CD14-positive monocyte (primary cell): ENCODE measurements around the gene TMEM120B. TPM values are rescaled to one million over a fixed set of nuclear protein-coding genes. Genes with fewer than 3 reads are reported as not detected.

Experiments used
- DNase-seq, 3 donors: peaks; one replicate each; pipeline ENCODE4 v3.0.0-alpha.2; 2011 to 2022
- H2AFZ ChIP-seq: 2 replicates; pipeline ENCODE4 v1.6.0; 2012; ENCODE audit warnings: mild to moderate bottlenecking, low read depth, low read length, inconsistent platforms; ENCODE audit not compliant: insufficient read depth, poor library complexity, severe bottlenecking
- H3K27ac ChIP-seq, 2 donors: 1 replicate in 1 of 2; 2 replicates in 1 of 2; pipeline ENCODE4 v1.5.1; 2012 to 2013; ENCODE audit warnings: low read length in 2 of 2, control low read depth in 1 of 2, inconsistent platforms in 1 of 2, low read depth in 1 of 2, mild to moderate bottlenecking in 1 of 2
- H3K27me3 ChIP-seq, 2 donors: one replicate each; pipeline versions ENCODE4 v1.6.0 to v1.6.1; 2011 to 2013; ENCODE audit warnings: low read length in 2 of 2; ENCODE audit not compliant: control insufficient read depth in 2 of 2, insufficient read depth in 2 of 2
- H3K36me3 ChIP-seq, 2 donors: replicated peaks in 1 of 2; 1 replicate in 1 of 2; 2 replicates in 1 of 2; pipeline versions ENCODE4 v1.5.1 to v1.6.1; 2012 to 2013; ENCODE audit warnings: low read length in 2 of 2, control low read depth in 1 of 2, inconsistent platforms in 1 of 2, mild to moderate bottlenecking in 1 of 2; ENCODE audit not compliant: insufficient read depth in 2 of 2, control insufficient read depth in 1 of 2
- H3K4me1 ChIP-seq, 2 donors: 1 replicate in 1 of 2; 2 replicates in 1 of 2; pipeline versions ENCODE4 v1.5.1 to v1.6.1; 2012 to 2013; ENCODE audit warnings: low read length in 2 of 2, control low read depth in 1 of 2, inconsistent platforms in 1 of 2, mild to moderate bottlenecking in 1 of 2, moderate library complexity in 1 of 2; ENCODE audit not compliant: insufficient read depth in 2 of 2, control insufficient read depth in 1 of 2
- H3K4me2 ChIP-seq: replicated peaks from 2 replicates; pipeline ENCODE3; 2012; ENCODE audit warnings: low read length, moderate library complexity, mild to moderate bottlenecking; ENCODE audit not compliant: poor library complexity, severe bottlenecking; ENCODE audit errors: extremely low read depth
- H3K4me3 ChIP-seq, 3 experiments: fragments of 200-600 bp in 1 of 3; sonication (generic) in 1 of 3; replicated peaks in 1 of 3; 1 replicate in 2 of 3; 2 replicates in 1 of 3; pipeline ENCODE4 v1.5.1; 2011 to 2013; ENCODE audit warnings: low read length in 3 of 3, mild to moderate bottlenecking in 3 of 3, control low read depth in 2 of 3, low read depth in 2 of 3, inconsistent platforms in 1 of 3, moderate library complexity in 1 of 3
- H3K79me2 ChIP-seq: 2 replicates; pipeline ENCODE4 v1.6.0; 2012; ENCODE audit warnings: mild to moderate bottlenecking, control low read depth, inconsistent platforms, low read length, moderate library complexity; ENCODE audit not compliant: insufficient read depth
- H3K9ac ChIP-seq: 2 replicates; pipeline ENCODE4 v1.6.0; 2017; ENCODE audit warnings: low read length, mild to moderate bottlenecking; ENCODE audit not compliant: insufficient read depth, poor library complexity, severe bottlenecking
- H3K9me3 ChIP-seq, 2 donors: replicated peaks in 1 of 2; 1 replicate in 1 of 2; 2 replicates in 1 of 2; pipeline versions ENCODE4 v1.5.1 to v1.6.1; 2012 to 2013; ENCODE audit warnings: low read length in 2 of 2, control low read depth in 1 of 2; ENCODE audit not compliant: control insufficient read depth in 1 of 2, insufficient read depth in 1 of 2
- H4K20me1 ChIP-seq: 2 replicates; pipeline ENCODE4 v1.6.0; 2012; ENCODE audit warnings: mild to moderate bottlenecking, low read length, control low read depth, moderate library complexity; ENCODE audit not compliant: insufficient read depth
- H3K27ac Mint-ChIP-seq, 7 donors: one replicate each; pipeline ENCODE4 v1.8.0; 2020; ENCODE audit warnings: mild to moderate bottlenecking in 7 of 7, mixed read lengths in 7 of 7, moderate library complexity in 6 of 7, inconsistent platforms in 2 of 7
- H3K27me3 Mint-ChIP-seq, 3 donors: one replicate each; pipeline ENCODE4 v1.8.0; 2021 to 2022; ENCODE audit warnings: low read depth in 3 of 3, mild to moderate bottlenecking in 3 of 3, mixed read lengths in 3 of 3, moderate library complexity in 3 of 3, inconsistent platforms in 1 of 3
- H3K36me3 Mint-ChIP-seq, 2 donors: one replicate each; pipeline ENCODE4 v1.8.0; 2020; ENCODE audit warnings: mixed read lengths in 2 of 2, inconsistent platforms in 1 of 2, mild to moderate bottlenecking in 1 of 2
- H3K4me1 Mint-ChIP-seq: one replicate; pipeline ENCODE4 v1.8.0; 2020; ENCODE audit warnings: mild to moderate bottlenecking, mixed read lengths
- H3K4me3 Mint-ChIP-seq, 2 donors: one replicate each; pipeline ENCODE4 v1.8.0; 2020; ENCODE audit warnings: mild to moderate bottlenecking in 2 of 2, mixed read lengths in 2 of 2, moderate library complexity in 1 of 2
- H3K9me3 Mint-ChIP-seq, 7 donors: one replicate each; pipeline ENCODE4 v1.8.0; 2020 to 2022; ENCODE audit warnings: mixed read lengths in 7 of 7, mild to moderate bottlenecking in 6 of 7, moderate library complexity in 6 of 7, inconsistent platforms in 2 of 7
- CTCF ChIP-seq: fragments of 200-600 bp; IDR thresholded peaks from one replicate; pipeline ENCODE4 v1.8.0; 2022; ENCODE audit warnings: antibody characterized with exemption, mild to moderate bottlenecking
- WGBS: methylation state at CpG from one replicate; pipeline ENCODE4 v1.1.5; 2013; ENCODE audit warnings: missing lambda C conversion rate; ENCODE audit not compliant: insufficient coverage; 5-methylcytosine and 5-hydroxymethylcytosine counted together
- intact Hi-C, 2 donors: fragments of 100-400 bp; cut with micrococcal nuclease; formaldehyde crosslinking; loops; one replicate each; pipeline versions ENCODE4 v1.15.0 to v1.15.1; 2023
- polyA plus RNA-seq, 3 donors: library from polyadenylated mRNA; depleted of rRNA in 1 of 3; unstranded in 2 of 3; stranded (reverse) in 1 of 3; fragments of 300-500 nt in 2 of 3; fragments of >200 nt in 1 of 3; fragmentation: Illumina TruSeq in 2 of 3; gene quantifications; 1 replicate in 2 of 3; 2 replicates in 1 of 3; pipeline ENCODE4 v1.2.3, GENCODE V29; 2012 to 2021

Gene TMEM120B
- polyA plus RNA-seq, 3 donors: 0.65 to 2.4 (median 1.1) TPM

GRCh38 chr12:121776190-121777098 is 63.9 kb downstream of the TMEM120B start:
- H3K4me3 Mint-ChIP-seq: no peak overlapping the region
- peaks cover 0 to 1% (median 0%) of the 10 kb centered on the region in 3 donors for H3K27me3 Mint-ChIP-seq
- H3K4me3 ChIP-seq: no peak overlapping the region
- no peaks in the 10 kb centered on the region for H3K79me2 ChIP-seq
- H4K20me1 ChIP-seq: peaks cover 10% of the 10 kb centered on the region
- H3K9ac ChIP-seq: no peak overlapping the region
- H3K27ac Mint-ChIP-seq: no peak overlapping the region
- 4% methylated on average over 4 of the region's 24 CpGs for WGBS
- no peak overlapping the region for H2AFZ ChIP-seq
- H3K36me3 ChIP-seq: peaks cover 24 to 31% of the 10 kb centered on the region in 2 donors
- peak; percentile 74 to 83 (median 80) for DNase-seq
- peaks cover 25 to 33% of the 10 kb centered on the region in 2 donors for H3K36me3 Mint-ChIP-seq
- no peaks in the 10 kb centered on the region for H3K9me3 ChIP-seq
- H3K27ac ChIP-seq: no peak overlapping the region
- intact Hi-C loops: loop anchor here (1.0 to 10.0 kb wide), 4 partner anchors 18 to 282 kb away; no protein-coding TSS in a partner anchor
- H3K4me1 Mint-ChIP-seq: peaks cover 8% of the 10 kb centered on the region
- H3K27me3 ChIP-seq: no peaks in the 10 kb centered on the region
- peaks cover 7 to 20% of the 10 kb centered on the region in 2 donors for H3K4me1 ChIP-seq
- no peaks in the 10 kb centered on the region for H3K9me3 Mint-ChIP-seq
- H3K4me2 ChIP-seq: no peak overlapping the region
- TF ChIP-seq CTCF: peak; percentile 92

- Histone ChIP-seq H3K79me2 (no peaks in the 10 kb centered on the region), H3K4me1 (peaks cover 18 to 26% of the 10 kb centered on the region in 2 donors), H3K9me3 (no peaks in the 10 kb centered on the region), H3K36me3 (peaks cover 24 to 31% of the 10 kb centered on the region in 2 donors), H3K9ac (no peak overlapping the region), H3K4me2 (no peak overlapping the region), H3K27me3 (no peaks in the 10 kb centered on the region), H3K27ac (no peak overlapping the region), H3K4me3 (no peak overlapping the region), H2AFZ (no peak overlapping the region), H4K20me1 (peaks cover 13% of the 10 kb centered on the region)
- no peak for DNase-seq
- Mint-ChIP-seq H3K27ac (peak overlapping the region in 3 of 7 donors; percentile 14 to 64 (median 63)), H3K27me3 (peaks cover 0 to 1% (median 0%) of the 10 kb centered on the region in 3 donors), H3K4me1 (peaks cover 22% of the 10 kb centered on the region), H3K4me3 (no peak overlapping the region), H3K36me3 (peaks cover 32 to 36% of the 10 kb centered on the region in 2 donors), H3K9me3 (no peaks in the 10 kb centered on the region)
- no peak for TF ChIP-seq CTCF
- intact Hi-C loops: loop anchor here (5.0 to 10.0 kb wide), 2 partner anchors 34 to 284 kb away; no protein-coding TSS in a partner anchor
- 90% methylated on average over 6 of the region's 17 CpGs for WGBS
Observed at GRCh38 chr12:121778567-121779421, 66.2 kb downstream of the TMEM120B start.
